Measurements from ENCODE around the gene RNF40. TPM values are rescaled to one million over a fixed set of nuclear protein-coding genes. Genes with fewer than 3 reads are reported as not detected.

Gene RNF40
- total RNA-seq, 1 donor = 88.3 TPM

- H3K79me2 ChIP-seq (ENCODE audit: insufficient read depth, low read length) = peaks cover 36% of the 10 kb centered on the region
- TF ChIP-seq CTCF (IDR thresholded peaks at IDR 0.05; ENCODE audit: extremely low read depth, low read depth, low read length) = no peak
- H3K4me2 ChIP-seq (ENCODE audit: insufficient read depth, low read length) = peak overlapping the region; percentile 100
- no peaks in the 10 kb centered on the region for H3K27me3 ChIP-seq (ENCODE audit: insufficient read depth, low read length)
- peaks cover 51% of the 10 kb centered on the region for H3K36me3 ChIP-seq (ENCODE audit: insufficient read depth, low read length)
- peaks cover 23% of the 10 kb centered on the region for H4K20me1 ChIP-seq (ENCODE audit: insufficient read depth, low read length)
- no peak overlapping the region for H2AFZ ChIP-seq (ENCODE audit: low read length)
- H3K4me1 ChIP-seq (ENCODE audit: insufficient read depth, low read length) = peaks cover 25% of the 10 kb centered on the region
- H3K9me3 ChIP-seq (ENCODE audit: low read depth, low read length) = no peaks in the 10 kb centered on the region
- peak overlapping the region; percentile 94 for H3K4me3 ChIP-seq (ENCODE audit: insufficient read depth, low read length)
- peak; percentile 54 for DNase-seq (ENCODE audit: insufficient read length, low spot score, missing footprints)
- peak overlapping the region; percentile 91 for H3K27ac ChIP-seq (ENCODE audit: low read depth, low read length)
Observed at GRCh38 chr16:30762991-30763725, 1.0 kb downstream of the RNF40 start.

DNA sequence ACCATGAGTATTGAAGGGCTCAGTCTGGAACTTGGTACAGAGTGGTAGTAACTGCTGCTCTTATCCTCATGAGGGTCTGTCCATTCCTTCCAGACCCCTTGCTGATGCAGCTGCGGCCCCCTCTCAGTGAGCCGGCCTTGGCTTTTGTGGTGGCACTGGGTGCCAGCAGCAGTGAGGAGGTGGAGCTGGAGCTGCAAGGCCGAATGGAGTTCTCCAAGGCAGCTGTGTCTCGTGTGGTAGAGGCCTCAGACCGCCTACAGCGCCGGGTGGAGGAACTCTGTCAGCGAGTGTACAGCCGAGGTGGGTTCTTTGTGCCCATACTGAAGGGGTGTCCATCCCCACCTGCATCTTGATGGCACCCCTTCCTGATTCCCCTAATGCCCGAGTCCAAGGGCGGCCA is 2.0 kb downstream of the RNF40 start:
- Histone ChIP-seq H4K20me1 (ENCODE audit: insufficient read depth, low read length) (peaks cover 23% of the 10 kb centered on the region), H3K27me3 (ENCODE audit: insufficient read depth, low read length) (no peaks in the 10 kb centered on the region), H2AFZ (ENCODE audit: low read length) (no peak overlapping the region), H3K79me2 (ENCODE audit: insufficient read depth, low read length) (peaks cover 36% of the 10 kb centered on the region), H3K36me3 (ENCODE audit: insufficient read depth, low read length) (peaks cover 60% of the 10 kb centered on the region), H3K9me3 (ENCODE audit: low read depth, low read length) (no peaks in the 10 kb centered on the region), H3K4me2 (ENCODE audit: insufficient read depth, low read length) (peak overlapping the region; percentile 100), H3K4me1 (ENCODE audit: insufficient read depth, low read length) (peaks cover 25% of the 10 kb centered on the region), H3K4me3 (ENCODE audit: insufficient read depth, low read length) (no peak overlapping the region), H3K27ac (ENCODE audit: low read depth, low read length) (peak overlapping the region; percentile 91)
- no peak for TF ChIP-seq CTCF (IDR thresholded peaks at IDR 0.05; ENCODE audit: extremely low read depth, low read depth, low read length)
- DNase-seq (ENCODE audit: insufficient read length, low spot score, missing footprints) = peak; percentile 8

DNA sequence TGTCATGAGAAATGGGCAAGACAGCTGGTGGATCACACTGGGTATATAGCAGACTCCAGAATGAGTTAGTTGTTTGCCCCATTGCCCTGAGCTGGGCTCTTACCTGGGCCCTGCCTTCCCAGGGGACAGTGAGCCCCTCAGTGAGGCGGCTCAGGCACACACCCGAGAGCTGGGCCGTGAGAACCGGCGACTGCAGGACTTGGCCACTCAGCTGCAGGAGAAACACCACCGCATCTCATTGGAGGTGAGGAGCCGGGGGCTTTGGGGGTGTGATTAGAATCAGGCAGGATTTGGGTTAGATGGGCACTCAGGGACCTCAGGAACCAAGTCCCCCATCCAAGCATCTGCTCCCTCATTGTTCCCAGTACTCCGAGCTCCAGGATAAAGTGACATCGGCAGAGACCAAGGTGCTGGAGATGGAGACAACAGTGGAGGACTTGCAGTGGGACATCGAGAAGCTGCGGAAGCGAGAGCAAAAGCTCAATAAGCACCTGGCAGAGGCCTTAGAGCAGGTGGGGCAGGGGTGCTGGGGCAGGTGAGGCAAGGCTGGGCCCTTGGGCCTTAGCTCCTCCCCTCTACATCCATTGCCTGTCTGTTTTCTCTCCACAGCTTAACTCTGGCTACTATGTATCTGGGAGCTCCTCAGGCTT is 2.8 kb downstream of the RNF40 start:
- no peak for TF ChIP-seq CTCF (IDR thresholded peaks at IDR 0.05; ENCODE audit: extremely low read depth, low read depth, low read length)
- Histone ChIP-seq H3K27ac (ENCODE audit: low read depth, low read length) (no peak overlapping the region), H3K27me3 (ENCODE audit: insufficient read depth, low read length) (no peaks in the 10 kb centered on the region), H3K4me1 (ENCODE audit: insufficient read depth, low read length) (peaks cover 25% of the 10 kb centered on the region), H3K4me2 (ENCODE audit: insufficient read depth, low read length) (no peak overlapping the region), H3K9me3 (ENCODE audit: low read depth, low read length) (no peaks in the 10 kb centered on the region), H4K20me1 (ENCODE audit: insufficient read depth, low read length) (peaks cover 23% of the 10 kb centered on the region), H3K36me3 (ENCODE audit: insufficient read depth, low read length) (peaks cover 67% of the 10 kb centered on the region), H2AFZ (ENCODE audit: low read length) (no peak overlapping the region), H3K79me2 (ENCODE audit: insufficient read depth, low read length) (peaks cover 36% of the 10 kb centered on the region), H3K4me3 (ENCODE audit: insufficient read depth, low read length) (no peak overlapping the region)
- DNase-seq (ENCODE audit: insufficient read length, low spot score, missing footprints) = peak; percentile 55

DNA sequence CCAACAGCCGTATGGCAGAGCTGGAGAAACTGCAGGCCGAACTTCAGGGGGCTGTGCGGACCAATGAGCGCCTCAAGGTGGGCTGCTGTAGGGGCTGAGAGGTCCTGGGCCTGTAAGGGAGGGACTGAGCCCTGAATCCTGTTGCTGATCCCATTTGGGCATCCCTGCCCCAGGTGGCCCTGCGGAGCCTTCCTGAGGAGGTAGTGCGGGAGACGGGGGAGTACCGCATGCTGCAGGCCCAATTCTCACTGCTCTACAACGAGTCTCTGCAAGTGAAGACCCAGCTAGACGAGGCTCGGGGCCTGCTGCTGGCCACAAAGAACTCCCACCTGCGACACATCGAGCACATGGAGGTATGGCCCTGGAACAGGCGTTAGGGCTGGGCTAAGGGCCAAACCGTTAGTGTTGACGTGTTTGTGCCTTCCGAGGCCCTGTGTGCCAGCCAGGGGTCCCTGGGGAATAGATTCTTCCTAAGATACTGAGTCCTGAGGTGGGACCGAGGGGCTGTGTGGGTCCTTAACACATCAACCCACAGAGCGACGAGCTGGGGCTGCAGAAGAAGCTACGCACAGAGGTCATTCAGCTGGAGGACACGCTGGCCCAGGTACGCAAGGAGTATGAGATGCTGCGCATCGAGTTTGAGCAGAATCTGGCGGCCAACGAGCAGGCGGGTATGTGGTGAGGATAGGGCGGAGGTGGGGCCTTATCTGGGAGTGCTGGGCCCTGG is 4.2 kb downstream of the RNF40 start:
- no peak overlapping the region for H3K4me3 ChIP-seq (ENCODE audit: insufficient read depth, low read length)
- no peaks in the 10 kb centered on the region for H3K27me3 ChIP-seq (ENCODE audit: insufficient read depth, low read length)
- H2AFZ ChIP-seq (ENCODE audit: low read length) = no peak overlapping the region
- H4K20me1 ChIP-seq (ENCODE audit: insufficient read depth, low read length) = peaks cover 23% of the 10 kb centered on the region
- H3K9me3 ChIP-seq (ENCODE audit: low read depth, low read length) = no peaks in the 10 kb centered on the region
- H3K36me3 ChIP-seq (ENCODE audit: insufficient read depth, low read length) = peaks cover 77% of the 10 kb centered on the region
- H3K4me1 ChIP-seq (ENCODE audit: insufficient read depth, low read length) = peaks cover 16% of the 10 kb centered on the region
- no peak overlapping the region for H3K27ac ChIP-seq (ENCODE audit: low read depth, low read length)
- peaks cover 36% of the 10 kb centered on the region for H3K79me2 ChIP-seq (ENCODE audit: insufficient read depth, low read length)
- peak; percentile 71 for DNase-seq (ENCODE audit: insufficient read length, low spot score, missing footprints)
- H3K4me2 ChIP-seq (ENCODE audit: insufficient read depth, low read length) = no peak overlapping the region
- no peak for TF ChIP-seq CTCF (IDR thresholded peaks at IDR 0.05; ENCODE audit: extremely low read depth, low read depth, low read length)
